GM21515 (cell line): Measurements from ENCODE around the gene UNC119.
A peak's percentile ranks its signal among the peaks of the same experiment; 100 is the strongest.

ENCODE experiments used
- ATAC-seq: cut with Tn5 transposase; IDR thresholded peaks from one replicate; pipeline ENCODE4 v1.9.1; 2021; ENCODE audit not compliant: unreplicated experiment

Gene UNC119

GRCh38 chr17:28573521-28573920, 21.1 kb upstream of the UNC119 start:
- no peak for ATAC-seq

- no peak for ATAC-seq
Observed at GRCh38 chr17:28573040-28573380, 20.6 kb upstream of the UNC119 start.

GRCh38 chr17:28572259-28573039, 20.0 kb upstream of the UNC119 start:
- ATAC-seq: no peak

GRCh38 chr17:28571361-28572122, 19.1 kb upstream of the UNC119 start, which contains the start of gene PIGS:
TSS of gene PIGS (minus strand) at chr17:28571524. CDS start at chr17:28571496, 28 bp downstream.
- peak; percentile 68 for ATAC-seq

- ATAC-seq: peak; percentile 17
Observed at GRCh38 chr17:28570716-28571360, 18.4 kb upstream of the UNC119 start.

GRCh38 chr17:28569446-28569845, 17.0 kb upstream of the UNC119 start:
- no peak for ATAC-seq

GRCh38 chr17:28567604-28568003, 15.2 kb upstream of the UNC119 start:
- peak; percentile 40 for ATAC-seq

GRCh38 chr17:28563475-28563874, 11.1 kb upstream of the UNC119 start:
- no peak for ATAC-seq

- ATAC-seq: no peak
Observed at GRCh38 chr17:28555022-28555421, 2.6 kb upstream of the UNC119 start.

- ATAC-seq: no peak
Observed at GRCh38 chr17:28554565-28554964, 2.1 kb upstream of the UNC119 start.

- no peak for ATAC-seq
Observed at GRCh38 chr17:28553000-28553505, 629 bp upstream of the UNC119 start.

GRCh38 chr17:28551421-28552175, 826 bp downstream of the UNC119 start:
- ATAC-seq: no peak

GRCh38 chr17:28550858-28551257, 1.6 kb downstream of the UNC119 start:
- no peak for ATAC-seq

- ATAC-seq: no peak
Observed at GRCh38 chr17:28549236-28550132, 2.9 kb downstream of the UNC119 start.

GRCh38 chr17:28548417-28549130, 3.9 kb downstream of the UNC119 start:
- no peak for ATAC-seq

GRCh38 chr17:28547623-28548416, 4.6 kb downstream of the UNC119 start:
- ATAC-seq: peak; percentile 34

GRCh38 chr17:28547096-28547622, 5.3 kb downstream of the UNC119 start:
- ATAC-seq: no peak

GRCh38 chr17:28545787-28546415, 6.5 kb downstream of the UNC119 start:
- no peak for ATAC-seq
